Body of pancreas (tissue), 4 donors: ENCODE results near the gene SFXN3. TPM values are rescaled to one million over a fixed set of nuclear protein-coding genes. Genes with fewer than 3 reads are reported as not detected.
A peak's percentile ranks its signal among the peaks of the same experiment; 100 is the strongest.
"Not testable (repeated sequence)": the region's sequence is repeated elsewhere in the genome, so short reads cannot be mapped to it uniquely, and the experiment has no call there.

ENCODE experiments used
- ATAC-seq: fragments of 150-250 bp; one replicate; pipeline ENCODE4 v1.9.1; 2016
- DNase-seq, 4 donors: peaks; one replicate each; pipeline ENCODE4 v3.0.0-alpha.2; 2019
- H3K27ac ChIP-seq, 4 donors: fragments of 200-600 bp; sonication (generic); 1 replicate in 3 of 4; 2 replicates in 1 of 4; pipeline versions ENCODE4 v1.5.1 to v1.6.1; 2016 to 2019; ENCODE audit warnings: mild to moderate bottlenecking in 1 of 4, mixed read lengths in 1 of 4, moderate library complexity in 1 of 4
- H3K27me3 ChIP-seq, 2 donors: fragments of 200-600 bp; sonication (generic); one replicate each; pipeline ENCODE4 v1.6.0; 2016; ENCODE audit warnings: mild to moderate bottlenecking in 1 of 2
- H3K36me3 ChIP-seq, 2 donors: fragments of 200-600 bp; sonication (generic); replicated peaks in 1 of 2; 2 replicates each; pipeline ENCODE4 v1.5.1; 2016; ENCODE audit warnings: low read depth in 2 of 2; ENCODE audit not compliant: insufficient read depth in 1 of 2
- H3K4me1 ChIP-seq: fragments of 200-600 bp; sonication (generic); one replicate; pipeline ENCODE4 v1.6.0; 2016
- H3K4me3 ChIP-seq, 2 donors: fragments of 200-600 bp; sonication (generic); 1 replicate in 1 of 2; 2 replicates in 1 of 2; pipeline ENCODE4 v1.5.1; 2016 to 2019
- H3K9me3 ChIP-seq, 3 donors: fragments of 200-600 bp; sonication (generic); 1 replicate in 2 of 3; 2 replicates in 1 of 3; pipeline ENCODE4 v1.5.1; 2016
- POLR2A ChIP-seq, 3 donors: fragments of 450-650 bp; IDR thresholded peaks; one replicate each; pipeline ENCODE4 v1.6.1; 2016; ENCODE audit warnings: antibody characterized with exemption in 3 of 3, mild to moderate bottlenecking in 2 of 3
- WGBS, 2 donors: methylation state at CpG; one replicate each; pipeline ENCODE4 v1.1.5; 2017; 5-methylcytosine and 5-hydroxymethylcytosine counted together
- intact Hi-C: fragments of 100-400 bp; cut with DNase I; formaldehyde crosslinking; loops from one replicate; pipeline ENCODE4 v1.15.1; 2023
- total RNA-seq, 2 donors: library from RNA; depleted of rRNA; stranded (reverse); fragments of >200 nt; gene quantifications; one replicate each; pipeline ENCODE4 v1.1.0, GENCODE V29; 2016
- TF ChIP-seq, protein P1 (sequence below), 7 experiments: fragments of 450-650 bp in 4 of 7; fragments of 200-600 bp in 3 of 7; sonication (generic) in 3 of 7; IDR thresholded peaks; one replicate each; pipeline ENCODE4 v1.5.1; 2016 to 2019; ENCODE audit warnings: antibody characterized with exemption in 7 of 7

Gene SFXN3
- total RNA-seq, 2 donors from 2014 or later, result 23.4 to 61.7 TPM

- Histone ChIP-seq H3K9me3 (no peaks in the 10 kb centered on the region), H3K27me3 (no peaks in the 10 kb centered on the region), H3K36me3 (peaks cover 0 to 8% of the 10 kb centered on the region in 2 donors), H3K4me1 (peaks cover 35% of the 10 kb centered on the region), H3K4me3 (peak overlapping the region in 1 of 2 donors; percentile 52), H3K27ac (peak overlapping the region; percentile 74 to 97 (median 87))
- DNase-seq (peak; percentile 45 to 75 (median 60)), ATAC-seq (peak; percentile 33)
- intact Hi-C loops, result no loop called here
- TF ChIP-seq, protein P1, sequence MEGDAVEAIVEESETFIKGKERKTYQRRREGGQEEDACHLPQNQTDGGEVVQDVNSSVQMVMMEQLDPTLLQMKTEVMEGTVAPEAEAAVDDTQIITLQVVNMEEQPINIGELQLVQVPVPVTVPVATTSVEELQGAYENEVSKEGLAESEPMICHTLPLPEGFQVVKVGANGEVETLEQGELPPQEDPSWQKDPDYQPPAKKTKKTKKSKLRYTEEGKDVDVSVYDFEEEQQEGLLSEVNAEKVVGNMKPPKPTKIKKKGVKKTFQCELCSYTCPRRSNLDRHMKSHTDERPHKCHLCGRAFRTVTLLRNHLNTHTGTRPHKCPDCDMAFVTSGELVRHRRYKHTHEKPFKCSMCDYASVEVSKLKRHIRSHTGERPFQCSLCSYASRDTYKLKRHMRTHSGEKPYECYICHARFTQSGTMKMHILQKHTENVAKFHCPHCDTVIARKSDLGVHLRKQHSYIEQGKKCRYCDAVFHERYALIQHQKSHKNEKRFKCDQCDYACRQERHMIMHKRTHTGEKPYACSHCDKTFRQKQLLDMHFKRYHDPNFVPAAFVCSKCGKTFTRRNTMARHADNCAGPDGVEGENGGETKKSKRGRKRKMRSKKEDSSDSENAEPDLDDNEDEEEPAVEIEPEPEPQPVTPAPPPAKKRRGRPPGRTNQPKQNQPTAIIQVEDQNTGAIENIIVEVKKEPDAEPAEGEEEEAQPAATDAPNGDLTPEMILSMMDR (IDR thresholded peaks at IDR 0.05), result no peak
- peak; percentile 38 to 71 (median 69) for TF ChIP-seq POLR2A (IDR thresholded peaks at IDR 0.05)
- 19 to 25% methylated on average over 5 to 6 of the region's 6 CpGs for WGBS, 2 donors
These were observed 1.7 kb downstream of the SFXN3 start for GRCh38 chr10:101032637-101033224.

- peak overlapping the region; percentile 74 to 97 (median 87) for H3K27ac ChIP-seq
- 47 to 59% methylated on average over 3 of the region's 3 CpGs for WGBS, 2 donors
- H3K27me3 ChIP-seq, result no peaks in the 10 kb centered on the region
- H3K9me3 ChIP-seq, result no peaks in the 10 kb centered on the region
- peaks cover 35% of the 10 kb centered on the region for H3K4me1 ChIP-seq
- H3K4me3 ChIP-seq, result no peak overlapping the region
- intact Hi-C loops, result no loop called here
- ATAC-seq, result no peak
- no peak for DNase-seq
- H3K36me3 ChIP-seq, result peaks cover 0 to 8% of the 10 kb centered on the region in 2 donors
- no peak for TF ChIP-seq POLR2A (IDR thresholded peaks at IDR 0.05)
- TF ChIP-seq, protein P1 (IDR thresholded peaks at IDR 0.05), result no peak
These were observed 2.2 kb downstream of the SFXN3 start for GRCh38 chr10:101033276-101033675.

- ATAC-seq, H3K9me3 ChIP-seq, DNase-seq, intact Hi-C loops, H3K36me3 ChIP-seq, H3K27ac ChIP-seq, H3K4me3 ChIP-seq, H3K27me3 ChIP-seq: not testable (repeated sequence)
- WGBS, 2 donors, result 81 to 90% methylated on average over 4 of the region's 4 CpGs
- peaks cover 35% of the 10 kb centered on the region for H3K4me1 ChIP-seq
These were observed 3.4 kb downstream of the SFXN3 start for GRCh38 chr10:101034404-101034803.

DNA sequence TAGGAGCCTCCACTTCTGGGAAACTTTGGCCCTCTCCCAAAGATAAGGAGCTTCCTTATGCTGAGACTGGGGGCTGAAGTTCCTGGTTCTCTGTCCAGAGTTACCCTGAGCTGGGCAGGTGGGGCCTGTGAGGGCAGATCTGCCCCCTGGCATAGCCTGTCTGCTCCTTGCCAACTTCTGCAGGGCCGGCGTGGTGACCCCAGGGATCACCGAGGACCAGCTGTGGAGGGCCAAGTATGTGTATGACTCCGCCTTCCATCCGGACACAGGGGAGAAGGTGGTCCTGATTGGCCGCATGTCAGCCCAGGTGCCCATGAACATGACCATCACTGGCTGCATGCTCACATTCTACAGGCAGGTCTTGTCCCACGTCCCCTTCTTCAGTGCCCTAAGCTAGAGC is 4.3 kb downstream of the SFXN3 start:
- TF ChIP-seq, protein P1 (IDR thresholded peaks at IDR 0.05), result no peak
- TF ChIP-seq POLR2A (IDR thresholded peaks at IDR 0.05), result no peak
- no peak for DNase-seq
- Histone ChIP-seq H3K36me3 (peaks cover 0 to 8% of the 10 kb centered on the region in 2 donors), H3K27me3 (no peaks in the 10 kb centered on the region), H3K4me3 (no peak overlapping the region), H3K27ac (no peak overlapping the region), H3K9me3 (no peaks in the 10 kb centered on the region), H3K4me1 (peaks cover 32% of the 10 kb centered on the region)
- ATAC-seq, result no peak
- intact Hi-C loops, result no loop called here
- 60 to 94% methylated on average over 1 to 7 of the region's 7 CpGs for WGBS, 2 donors

DNA sequence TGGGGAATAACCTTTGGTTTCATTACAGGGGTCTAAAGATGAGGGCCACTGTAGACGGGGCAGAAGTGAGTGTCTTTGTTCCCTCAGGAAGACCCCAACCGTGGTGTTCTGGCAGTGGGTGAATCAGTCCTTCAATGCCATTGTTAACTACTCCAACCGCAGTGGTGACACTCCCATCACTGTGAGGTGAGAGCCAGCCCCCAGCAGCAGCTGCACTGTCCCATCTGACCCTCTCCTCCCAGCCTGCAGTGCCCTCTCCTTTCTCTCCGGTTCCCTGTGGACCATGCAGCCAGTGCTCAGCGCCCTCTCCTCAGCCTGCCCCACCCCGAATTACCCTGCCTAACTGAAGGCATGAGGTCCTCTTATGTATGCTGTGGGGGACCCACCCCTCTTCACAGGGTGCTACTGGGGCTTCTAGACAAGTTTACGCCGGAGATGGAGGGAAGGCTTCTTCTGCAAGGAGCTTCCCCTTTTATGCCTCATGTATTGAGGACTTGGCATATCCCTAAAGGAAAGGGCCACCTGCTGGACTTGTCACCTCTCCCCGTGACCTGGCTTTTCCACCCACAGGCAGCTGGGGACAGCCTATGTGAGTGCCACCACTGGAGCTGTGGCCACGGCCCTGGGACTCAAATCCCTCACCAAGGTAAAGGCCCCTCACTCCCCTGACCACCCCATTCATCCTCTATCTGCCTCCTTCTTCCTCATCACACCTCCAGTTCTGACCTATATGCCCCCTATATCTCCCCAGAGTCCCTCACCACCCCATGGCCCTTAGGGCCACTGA is 5.1 kb downstream of the SFXN3 start:
- no peak for ATAC-seq
- Histone ChIP-seq H3K27me3 (no peaks in the 10 kb centered on the region), H3K9me3 (no peaks in the 10 kb centered on the region), H3K36me3 (peaks cover 0 to 8% of the 10 kb centered on the region in 2 donors), H3K27ac (no peak overlapping the region), H3K4me3 (no peak overlapping the region), H3K4me1 (peaks cover 26% of the 10 kb centered on the region)
- 78 to 83% methylated on average over 9 of the region's 10 CpGs for WGBS, 2 donors
- no peak for DNase-seq
- intact Hi-C loops, result no loop called here
- TF ChIP-seq POLR2A (IDR thresholded peaks at IDR 0.05), result no peak
- TF ChIP-seq, protein P1 (IDR thresholded peaks at IDR 0.05), result no peak
